ENCODE measurements around the gene GDE1. TPM values are rescaled to one million over a fixed set of nuclear protein-coding genes. Genes with fewer than 3 reads are reported as not detected.

The GDE1 gene
- total and polyA plus RNA-seq, 9 of the 15 experiments (the other 6 are each of a cell fraction or from before 2014, with no cell fraction given) = 18.8 to 40.5 (median 22.3) TPM

- TF ChIP-seq MGA (IDR thresholded peaks at IDR 0.05) = no peak
- peak; percentile 51; the same call in 1 of the 2 replicates for TF ChIP-seq ZBTB7A (IDR thresholded peaks at IDR 0.05; ENCODE audit: borderline replicate concordance, control insufficient read depth, low read depth, low read length)
- no peak for TF ChIP-seq DEAF1 (CRISPR knock-in tag; IDR thresholded peaks at IDR 0.05)
- TF ChIP-seq ID3 (CRISPR knock-in tag; IDR thresholded peaks at IDR 0.05) = no peak
- TF ChIP-seq ID3 (tag; IDR thresholded peaks at IDR 0.05) = no peak
- peak; percentile 93 for TF ChIP-seq RFX1 (IDR thresholded peaks at IDR 0.05)
- TF ChIP-seq HDAC2 (IDR thresholded peaks at IDR 0.05) = 0 out of 2 replicates have a peak, but pooled peaks have one; percentile 20
- TF ChIP-seq TAF9B (IDR thresholded peaks at IDR 0.05; ENCODE audit: partially characterized antibody) = peak; percentile 12
These were observed 1.9 kb upstream of the GDE1 start, which contains the start of gene CCP110 (continued) for GRCh38 chr16:19523559-19524355.
